ENCODE measurements around the gene ZC3H10.
"Not testable (repeated sequence)": the region's sequence is repeated elsewhere in the genome, so short reads cannot be mapped to it uniquely, and the experiment has no call there.

ZC3H10 gene

GRCh38 chr12:56103066-56103711 lies 14.9 kb upstream of the ZC3H10 start:
- no peak for FAIRE-seq

GRCh38 chr12:56103823-56104108 lies 14.3 kb upstream of the ZC3H10 start:
- no peak for FAIRE-seq

GRCh38 chr12:56104109-56104814 lies 13.8 kb upstream of the ZC3H10 start, which contains the start of gene PA2G4:
PA2G4 (plus strand) TSS chr12:56104559; CDS start chr12:56104738, 179 bp downstream.
- peak; percentile 96 for FAIRE-seq

GRCh38 chr12:56104815-56105608 lies 13.1 kb upstream of the ZC3H10 start:
- no peak for FAIRE-seq

- FAIRE-seq: no peak
These were observed 12.5 kb upstream of the ZC3H10 start for GRCh38 chr12:56105609-56105902.

GRCh38 chr12:56107242-56107641 lies 10.8 kb upstream of the ZC3H10 start:
- no peak for FAIRE-seq

GRCh38 chr12:56110571-56110970 lies 7.5 kb upstream of the ZC3H10 start:
- no peak for FAIRE-seq

GRCh38 chr12:56114084-56114483 lies 4.0 kb upstream of the ZC3H10 start:
- FAIRE-seq: no peak

- FAIRE-seq: no peak
These were observed 2.7 kb upstream of the ZC3H10 start for GRCh38 chr12:56115329-56115728.

- peak; percentile 89 for FAIRE-seq
These were observed 1.6 kb upstream of the ZC3H10 start, which contains the start of gene RPL41 for GRCh38 chr12:56116267-56117081. RPL41 (plus strand) TSS chr12:56116633.

GRCh38 chr12:56117082-56117706 lies 872 bp upstream of the ZC3H10 start:
- not testable (repeated sequence) for FAIRE-seq

- no peak for FAIRE-seq
These were observed 757 bp downstream of the ZC3H10 start for GRCh38 chr12:56118688-56119357.

GRCh38 chr12:56119361-56119796 lies 1.3 kb downstream of the ZC3H10 start:
- FAIRE-seq: peak; percentile 58

GRCh38 chr12:56120158-56120846 lies 2.2 kb downstream of the ZC3H10 start:
- no peak for FAIRE-seq

GRCh38 chr12:56121204-56121870 lies 3.3 kb downstream of the ZC3H10 start:
- no peak for FAIRE-seq

GRCh38 chr12:56122637-56123036 lies 4.6 kb downstream of the ZC3H10 start:
- no peak for FAIRE-seq

GRCh38 chr12:56124133-56124532 lies 6.1 kb downstream of the ZC3H10 start:
- FAIRE-seq: no peak

- FAIRE-seq: no peak
These were observed 8.7 kb downstream of the ZC3H10 start for GRCh38 chr12:56126732-56127239.

- no peak for FAIRE-seq
These were observed 9.4 kb downstream of the ZC3H10 start for GRCh38 chr12:56127485-56127887.

- FAIRE-seq: peak; percentile 99
These were observed 10.0 kb downstream of the ZC3H10 start, which contains the start of gene ESYT1 for GRCh38 chr12:56127888-56128669. ESYT1 (plus strand) TSS chr12:56128267; CDS start chr12:56128320, 53 bp downstream.
